Measurements from ENCODE around the gene SHC4.
"Not testable (repeated sequence)": the region's sequence is repeated elsewhere in the genome, so short reads cannot be mapped to it uniquely, and the experiment has no call there.

Gene SHC4

GRCh38 chr15:48796930-48797329, 166.8 kb downstream of the SHC4 start:
- ATAC-seq (peak; percentile 69), DNase-seq (ENCODE audit: low spot score in 2 of 2) (no peak)
- Mint-ChIP-seq H3K27ac (peak overlapping the region; percentile 44), H3K9me3 (no peaks in the 10 kb centered on the region), H3K36me3 (peaks cover 70% of the 10 kb centered on the region), H3K4me1 (peaks cover 6% of the 10 kb centered on the region), H3K4me3 (no peak overlapping the region)

GRCh38 chr15:48796521-48796920, 167.2 kb downstream of the SHC4 start:
- no peak overlapping the region for H3K27ac Mint-ChIP-seq
- H3K4me1 Mint-ChIP-seq, result peaks cover 6% of the 10 kb centered on the region
- no peak for DNase-seq (ENCODE audit: low spot score in 2 of 2)
- no peak for ATAC-seq
- H3K9me3 Mint-ChIP-seq, result no peaks in the 10 kb centered on the region
- no peak overlapping the region for H3K4me3 Mint-ChIP-seq
- H3K36me3 Mint-ChIP-seq, result peaks cover 72% of the 10 kb centered on the region

- Mint-ChIP-seq H3K9me3 (no peaks in the 10 kb centered on the region), H3K4me1 (peaks cover 6% of the 10 kb centered on the region), H3K27ac (no peak overlapping the region), H3K4me3 (no peak overlapping the region), H3K36me3 (peaks cover 72% of the 10 kb centered on the region)
- ATAC-seq (no peak), DNase-seq (ENCODE audit: low spot score in 2 of 2) (no peak)
These were observed 167.8 kb downstream of the SHC4 start for GRCh38 chr15:48795901-48796300.

GRCh38 chr15:48794697-48795134, 169.0 kb downstream of the SHC4 start:
- H3K4me3 Mint-ChIP-seq, result no peak overlapping the region
- no peaks in the 10 kb centered on the region for H3K9me3 Mint-ChIP-seq
- no peak for DNase-seq (ENCODE audit: low spot score in 2 of 2)
- peak overlapping the region; percentile 64 for H3K27ac Mint-ChIP-seq
- peak; percentile 37 for ATAC-seq
- peaks cover 6% of the 10 kb centered on the region for H3K4me1 Mint-ChIP-seq
- H3K36me3 Mint-ChIP-seq, result peaks cover 76% of the 10 kb centered on the region

GRCh38 chr15:48792408-48792807, 171.3 kb downstream of the SHC4 start:
- Mint-ChIP-seq H3K27ac (no peak overlapping the region), H3K4me3 (no peak overlapping the region), H3K36me3 (peaks cover 90% of the 10 kb centered on the region), H3K9me3 (no peaks in the 10 kb centered on the region), H3K4me1 (peaks cover 4% of the 10 kb centered on the region)
- no peak for DNase-seq (ENCODE audit: low spot score in 2 of 2)
- no peak for ATAC-seq

GRCh38 chr15:48790466-48791115, 173.1 kb downstream of the SHC4 start:
- H3K36me3 Mint-ChIP-seq, result peaks cover 91% of the 10 kb centered on the region
- H3K27ac Mint-ChIP-seq; H3K4me3 Mint-ChIP-seq; DNase-seq (ENCODE audit: low spot score in 2 of 2); ATAC-seq; H3K4me1 Mint-ChIP-seq; H3K9me3 Mint-ChIP-seq: not testable (repeated sequence)

GRCh38 chr15:48785712-48786111, 178.0 kb downstream of the SHC4 start:
- Mint-ChIP-seq H3K27ac (no peak overlapping the region), H3K4me1 (no peaks in the 10 kb centered on the region), H3K36me3 (peaks cover 88% of the 10 kb centered on the region), H3K4me3 (no peak overlapping the region), H3K9me3 (no peaks in the 10 kb centered on the region)
- DNase-seq (ENCODE audit: low spot score in 2 of 2), result no peak
- no peak for ATAC-seq

GRCh38 chr15:48785195-48785594, 178.5 kb downstream of the SHC4 start:
- H3K36me3 Mint-ChIP-seq, result peaks cover 83% of the 10 kb centered on the region
- no peaks in the 10 kb centered on the region for H3K9me3 Mint-ChIP-seq
- no peak overlapping the region for H3K27ac Mint-ChIP-seq
- DNase-seq (ENCODE audit: low spot score in 2 of 2), result no peak
- ATAC-seq, result no peak
- H3K4me3 Mint-ChIP-seq, result no peak overlapping the region
- no peaks in the 10 kb centered on the region for H3K4me1 Mint-ChIP-seq

GRCh38 chr15:48784756-48785155, 179.0 kb downstream of the SHC4 start:
- peaks cover 80% of the 10 kb centered on the region for H3K36me3 Mint-ChIP-seq
- DNase-seq (ENCODE audit: low spot score in 2 of 2) (no peak), ATAC-seq (no peak)

GRCh38 chr15:48782911-48783310, 180.8 kb downstream of the SHC4 start:
- H3K27ac Mint-ChIP-seq, result no peak overlapping the region
- H3K36me3 Mint-ChIP-seq, result peaks cover 70% of the 10 kb centered on the region

More at GRCh38 chr15:48784756-48785155, 179.0 kb downstream of the SHC4 start:
- H3K4me1 Mint-ChIP-seq, result no peaks in the 10 kb centered on the region
- no peak overlapping the region for H3K4me3 Mint-ChIP-seq
- no peak overlapping the region for H3K27ac Mint-ChIP-seq
- H3K9me3 Mint-ChIP-seq, result no peaks in the 10 kb centered on the region

GRCh38 chr15:48781481-48782081, 182.1 kb downstream of the SHC4 start:
- Mint-ChIP-seq H3K9me3 (no peaks in the 10 kb centered on the region), H3K36me3 (peaks cover 57% of the 10 kb centered on the region), H3K4me3 (no peak overlapping the region), H3K27ac (no peak overlapping the region), H3K4me1 (no peaks in the 10 kb centered on the region)
- ATAC-seq, result no peak
- no peak for DNase-seq (ENCODE audit: low spot score in 2 of 2)

More at GRCh38 chr15:48782911-48783310, 180.8 kb downstream of the SHC4 start:
- H3K4me1 Mint-ChIP-seq, result no peaks in the 10 kb centered on the region
- no peak overlapping the region for H3K4me3 Mint-ChIP-seq
- DNase-seq (ENCODE audit: low spot score in 2 of 2) (no peak), ATAC-seq (no peak)
- no peaks in the 10 kb centered on the region for H3K9me3 Mint-ChIP-seq

- H3K4me1 Mint-ChIP-seq, result no peaks in the 10 kb centered on the region
These were observed 182.7 kb downstream of the SHC4 start for GRCh38 chr15:48781017-48781416.

GRCh38 chr15:48778331-48778730, 185.4 kb downstream of the SHC4 start:
- H3K27ac Mint-ChIP-seq, result no peak overlapping the region
- no peaks in the 10 kb centered on the region for H3K9me3 Mint-ChIP-seq
- ATAC-seq, result no peak
- no peaks in the 10 kb centered on the region for H3K4me1 Mint-ChIP-seq
- DNase-seq (ENCODE audit: low spot score in 2 of 2), result no peak
- peaks cover 51% of the 10 kb centered on the region for H3K36me3 Mint-ChIP-seq
- no peak overlapping the region for H3K4me3 Mint-ChIP-seq

More at GRCh38 chr15:48781017-48781416, 182.7 kb downstream of the SHC4 start:
- peaks cover 51% of the 10 kb centered on the region for H3K36me3 Mint-ChIP-seq
- DNase-seq (ENCODE audit: low spot score in 2 of 2) (no peak), ATAC-seq (no peak)
- no peaks in the 10 kb centered on the region for H3K9me3 Mint-ChIP-seq
- no peak overlapping the region for H3K27ac Mint-ChIP-seq
- H3K4me3 Mint-ChIP-seq, result no peak overlapping the region

- Mint-ChIP-seq H3K27ac (no peak overlapping the region), H3K4me1 (no peaks in the 10 kb centered on the region), H3K4me3 (no peak overlapping the region), H3K9me3 (no peaks in the 10 kb centered on the region), H3K36me3 (peaks cover 51% of the 10 kb centered on the region)
- DNase-seq (ENCODE audit: low spot score in 2 of 2) (no peak), ATAC-seq (no peak)
These were observed 185.9 kb downstream of the SHC4 start for GRCh38 chr15:48777645-48778330.

- DNase-seq (ENCODE audit: low spot score in 2 of 2) (no peak), ATAC-seq (no peak)
- H3K36me3 Mint-ChIP-seq, result peaks cover 55% of the 10 kb centered on the region
- H3K9me3 Mint-ChIP-seq, result no peaks in the 10 kb centered on the region
- no peak overlapping the region for H3K27ac Mint-ChIP-seq
- no peak overlapping the region for H3K4me3 Mint-ChIP-seq
- no peaks in the 10 kb centered on the region for H3K4me1 Mint-ChIP-seq
These were observed 188.2 kb downstream of the SHC4 start for GRCh38 chr15:48775546-48775945.

GRCh38 chr15:48774484-48774883, 189.2 kb downstream of the SHC4 start:
- no peak overlapping the region for H3K4me3 Mint-ChIP-seq
- H3K27ac Mint-ChIP-seq, result no peak overlapping the region
- H3K4me1 Mint-ChIP-seq, result no peaks in the 10 kb centered on the region
- ATAC-seq, result no peak
- peaks cover 64% of the 10 kb centered on the region for H3K36me3 Mint-ChIP-seq
- H3K9me3 Mint-ChIP-seq, result no peaks in the 10 kb centered on the region
- DNase-seq (ENCODE audit: low spot score in 2 of 2), result no peak

All from stimulated activated effector memory CD8-positive, alpha-beta T cell treated with anti-CD3 and anti-CD28 coated beads, Interleukin-12 subunit alpha, Interleukin-12 subunit beta, amount 100 ng/mL, for 72 hours (primary cell).